ENCODE results near the gene BLOC1S1. TPM values are rescaled to one million over a fixed set of nuclear protein-coding genes. Genes with fewer than 3 reads are reported as not detected.

Gene BLOC1S1
- total RNA-seq, 4 donors from 2014 or later = 117 to 440 (median 246) TPM

GRCh38 chr12:55762646-55763045 lies 46.8 kb downstream of the BLOC1S1 start:
- no peak for TF ChIP-seq POLR2A (IDR thresholded peaks at IDR 0.05)
- TF ChIP-seq CTCF (IDR thresholded peaks at IDR 0.05) = no peak
- no peak for DNase-seq
- H3K27ac ChIP-seq = no peak overlapping the region
- peaks cover 18 to 25% of the 10 kb centered on the region in 2 donors for H3K36me3 ChIP-seq
- no peaks in the 10 kb centered on the region for H3K27me3 ChIP-seq
- H3K4me1 ChIP-seq = peaks cover 14 to 21% of the 10 kb centered on the region in 2 donors
- intact Hi-C loops (cut with DNase I) = no loop called here
- H3K4me3 ChIP-seq (replicated peaks in 1 of 3) = no peak overlapping the region
- no peaks in the 10 kb centered on the region for H3K9me3 ChIP-seq

- H3K27ac ChIP-seq = peak overlapping the region in 2 of 3 donors; percentile 24 to 66
- peaks cover 14 to 21% of the 10 kb centered on the region in 2 donors for H3K4me1 ChIP-seq
- H3K27me3 ChIP-seq = no peaks in the 10 kb centered on the region
- TF ChIP-seq POLR2A (IDR thresholded peaks at IDR 0.05) (no peak), CTCF (IDR thresholded peaks at IDR 0.05) (no peak)
- WGBS, 2 donors = 34 to 47% methylated on average over 5 of the region's 5 CpGs
- peaks cover 1 to 3% of the 10 kb centered on the region in 2 donors for H3K36me3 ChIP-seq
- intact Hi-C loops (cut with DNase I) = no loop called here
- peak; percentile 40 to 55 for DNase-seq
- H3K4me3 ChIP-seq (replicated peaks in 1 of 3) = no peak overlapping the region
- H3K9me3 ChIP-seq = no peaks in the 10 kb centered on the region
These were observed 50.0 kb downstream of the BLOC1S1 start for GRCh38 chr12:55765736-55766290.

- H3K36me3 ChIP-seq = peaks cover 5 to 11% of the 10 kb centered on the region in 2 donors
- intact Hi-C loops (cut with DNase I) = no loop called here
- H3K27me3 ChIP-seq = no peaks in the 10 kb centered on the region
- 94 to 95% methylated on average over 4 of the region's 4 CpGs for WGBS, 2 donors
- peaks cover 14 to 18% of the 10 kb centered on the region in 2 donors for H3K4me1 ChIP-seq
- no peak overlapping the region for H3K4me3 ChIP-seq (replicated peaks in 1 of 3)
- no peak for DNase-seq
- no peaks in the 10 kb centered on the region for H3K9me3 ChIP-seq
- no peak for TF ChIP-seq CTCF (IDR thresholded peaks at IDR 0.05)
- no peak for TF ChIP-seq POLR2A (IDR thresholded peaks at IDR 0.05)
- no peak overlapping the region for H3K27ac ChIP-seq
These were observed 51.3 kb downstream of the BLOC1S1 start for GRCh38 chr12:55767156-55767555.

Small RNAs within 50 kb of the gene (small RNA-seq; reads per million reads assigned to genes)
- gene AC009779.1 = not detected
- gene RF00017 = not detected

Other genes with a start within 250 kb of the BLOC1S1 start
- not detected for gene OR6C70, start 245.9 kb upstream of the BLOC1S1 start, total RNA-seq
- gene OR6C68, start 223.7 kb upstream of the BLOC1S1 start, total RNA-seq = not detected
- gene OR6C4, start 166.4 kb upstream of the BLOC1S1 start, total RNA-seq = not detected
- gene OR2AP1, start 143.6 kb upstream of the BLOC1S1 start, total RNA-seq = not detected
- gene OR10P1, start 79.2 kb upstream of the BLOC1S1 start, total RNA-seq = not detected
- gene ITGA7, start 8.1 kb upstream of the BLOC1S1 start, total RNA-seq = 10 to 100 TPM in 2 of 4 donors, 1 to 10 TPM in 2; 7.9 to 16.9 (median 9.8) TPM
- 1 to 10 TPM in 3 of 4 donors, under 1 TPM in 1; 0.94 to 9.7 (median 6.8) TPM for gene RDH5, start 4.3 kb downstream of the BLOC1S1 start, total RNA-seq
- gene CD63, start 13.0 kb downstream of the BLOC1S1 start, total RNA-seq = 1,000 to 10,000 TPM in 3 of 4 donors, 100 to 1,000 TPM in 1; 683 to 1,145 (median 1,122) TPM
- 1 to 10 TPM; 4.8 to 7.5 (median 6.7) TPM for gene GDF11, start 27.1 kb downstream of the BLOC1S1 start, total RNA-seq
- gene SARNP, start 101.7 kb downstream of the BLOC1S1 start, total RNA-seq = 10 to 100 TPM; 33.6 to 61.0 (median 52.3) TPM
- gene ORMDL2, start 102.0 kb downstream of the BLOC1S1 start, total RNA-seq = 10 to 100 TPM; 17.7 to 39.2 (median 23.4) TPM
- 10 to 100 TPM; 39.6 to 49.0 (median 45.1) TPM for gene DNAJC14, start 113.5 kb downstream of the BLOC1S1 start, total RNA-seq
- 1 to 10 TPM; 2.3 to 4.2 (median 3.4) TPM for gene MMP19, start 126.9 kb downstream of the BLOC1S1 start, total RNA-seq
- 10 to 100 TPM; 28.6 to 48.2 (median 43.7) TPM for gene PYM1, start 211.8 kb downstream of the BLOC1S1 start, total RNA-seq
- gene DGKA, start 215.1 kb downstream of the BLOC1S1 start, total RNA-seq = 10 to 100 TPM; 20.6 to 55.9 (median 28.7) TPM
- 1 to 10 TPM; 1.7 to 5.8 (median 3.0) TPM for gene PMEL, start 250.0 kb downstream of the BLOC1S1 start, total RNA-seq